Measurements from ENCODE around the gene SAP30. TPM values are rescaled to one million over a fixed set of nuclear protein-coding genes. Genes with fewer than 3 reads are reported as not detected.

SAP30 gene
- total and polyA plus RNA-seq, 9 of the 15 experiments (the other 6 are each of a cell fraction or from before 2014, with no cell fraction given), result 5.9 to 51.1 (median 32.6) TPM

GRCh38 chr4:173415092-173415491 is 44.3 kb downstream of the SAP30 start:
- POLR2A ChIA-PET, result interaction anchor here (0.6 kb wide), 1 partner anchor 77 kb away, joined by 3 read pairs; no protein-coding TSS in a partner anchor
- Histone ChIP-seq H3K4me2 (ENCODE audit: insufficient read depth, low read length) (no peak overlapping the region), H3K4me1 (replicated peaks in 1 of 2; ENCODE audit: control insufficient read depth in 2 of 2, insufficient read depth in 2 of 2, low read length in 2 of 2) (no peaks in the 10 kb centered on the region), H4K20me1 (replicated peaks; ENCODE audit: control insufficient read depth, insufficient read depth, low read length) (no peaks in the 10 kb centered on the region), H3K9me3 (replicated peaks; ENCODE audit: control insufficient read depth, insufficient read depth, low read depth, low read length) (no peaks in the 10 kb centered on the region), H2AFZ (ENCODE audit: low read depth, low read length) (no peak overlapping the region), H3K36me3 (ENCODE audit: control insufficient read depth, insufficient read depth, low read length) (no peaks in the 10 kb centered on the region), H3K4me3 (no peak overlapping the region), H3K27me3 (ENCODE audit: control insufficient read depth in 2 of 2, insufficient read depth in 2 of 2, low read length in 2 of 2) (no peaks in the 10 kb centered on the region), H3K27ac (ENCODE audit: extremely low read depth, low read depth, low read length) (no peak overlapping the region), H3K9ac (ENCODE audit: insufficient read depth in 1 of 2, low read depth in 2 of 2, low read length in 2 of 2) (no peak overlapping the region), H3K79me2 (ENCODE audit: control insufficient read depth, insufficient read depth, low read length) (no peaks in the 10 kb centered on the region), H3K9me1 (ENCODE audit: control insufficient read depth, insufficient read depth, low read length) (no peaks in the 10 kb centered on the region)
- WGBS (ENCODE audit: insufficient coverage, low coverage, missing lambda C conversion rate), result 61% methylated on average over 3 of the region's 3 CpGs
- FAIRE-seq (no peak), ATAC-seq (no peak), DNase-seq (ENCODE audit: extremely low read depth in 1 of 4, low spot score in 3 of 4) (no peak)
- in situ Hi-C loops (cut with MboI) (loop anchor here (5.0 kb wide), 2 partner anchors 98 to 398 kb away; no protein-coding TSS in a partner anchor), intact Hi-C loops (cut with micrococcal nuclease) (loop anchor here (10.0 kb wide), 1 partner anchor 520 kb away; no protein-coding TSS in a partner anchor)
- no TSS peak for BruUV-seq (replicated peaks)
- CTCF ChIA-PET (ENCODE audit: low intra/inter-chr PET ratio), result interaction anchor here (4.1 kb wide), 1 partner anchor 97 kb away, joined by 57 read pairs; no protein-coding TSS in a partner anchor
- TF ChIP-seq MGA (IDR thresholded peaks at IDR 0.05) (no peak), CHCHD3 (CRISPR knock-in tag; IDR thresholded peaks at IDR 0.05) (no peak), FOXA1 (IDR thresholded peaks at IDR 0.05; ENCODE audit: borderline replicate concordance) (no peak), THRAP3 (IDR thresholded peaks at IDR 0.05; ENCODE audit: borderline replicate concordance) (no peak), ARNT (IDR thresholded peaks at IDR 0.05) (no peak), MCM3 (IDR thresholded peaks at IDR 0.05) (no peak), C11orf30 (IDR thresholded peaks at IDR 0.05; ENCODE audit: low read depth) (0 out of 2 replicates have a peak, but pooled peaks have one; percentile 9), CBX8 (IDR thresholded peaks at IDR 0.05; ENCODE audit: borderline replicate concordance, extremely low read depth, low read depth, low read length, poor library complexity, severe bottlenecking) (no peak), ARID3A (IDR thresholded peaks at IDR 0.05; ENCODE audit: borderline replicate concordance, low read depth, low read length) (no peak), BRF1 (IDR thresholded peaks at IDR 0.05; ENCODE audit: borderline replicate concordance, extremely low read depth, insufficient read length) (no peak)
